NCI-H226 (cell line): ENCODE measurements around the gene NIPAL3.
"Not testable (repeated sequence)": the region's sequence is repeated elsewhere in the genome, so short reads cannot be mapped to it uniquely, and the experiment has no call there.

Experiments
- DNase-seq: peaks from one replicate; pipeline ENCODE4 v3.0.0-alpha.2; 2015

NIPAL3 gene

GRCh38 chr1:24463776-24464735 is 48.5 kb downstream of the NIPAL3 start:
- no peak for DNase-seq

DNA sequence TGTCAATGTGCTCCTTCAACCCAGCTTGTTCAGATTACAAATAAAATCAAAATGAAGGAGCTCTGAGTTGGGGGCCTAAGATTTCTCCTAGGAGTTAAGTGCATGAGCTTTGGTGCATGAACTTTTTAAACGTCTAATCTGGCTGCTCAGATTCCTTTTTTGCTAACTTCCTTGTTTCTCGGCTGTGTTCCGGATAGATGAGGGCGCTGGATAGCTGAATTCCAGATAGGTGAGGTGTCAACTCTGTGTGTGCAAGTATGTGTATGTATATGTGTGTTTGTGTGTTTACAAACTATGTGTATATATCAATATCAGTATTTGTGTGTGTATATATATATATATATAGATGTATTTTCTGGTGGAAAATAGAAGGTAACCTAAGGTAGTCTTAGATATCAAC is 49.5 kb downstream of the NIPAL3 start:
- no peak for DNase-seq

- DNase-seq = no peak
Observed at GRCh38 chr1:24465638-24466037, 50.0 kb downstream of the NIPAL3 start.

DNA sequence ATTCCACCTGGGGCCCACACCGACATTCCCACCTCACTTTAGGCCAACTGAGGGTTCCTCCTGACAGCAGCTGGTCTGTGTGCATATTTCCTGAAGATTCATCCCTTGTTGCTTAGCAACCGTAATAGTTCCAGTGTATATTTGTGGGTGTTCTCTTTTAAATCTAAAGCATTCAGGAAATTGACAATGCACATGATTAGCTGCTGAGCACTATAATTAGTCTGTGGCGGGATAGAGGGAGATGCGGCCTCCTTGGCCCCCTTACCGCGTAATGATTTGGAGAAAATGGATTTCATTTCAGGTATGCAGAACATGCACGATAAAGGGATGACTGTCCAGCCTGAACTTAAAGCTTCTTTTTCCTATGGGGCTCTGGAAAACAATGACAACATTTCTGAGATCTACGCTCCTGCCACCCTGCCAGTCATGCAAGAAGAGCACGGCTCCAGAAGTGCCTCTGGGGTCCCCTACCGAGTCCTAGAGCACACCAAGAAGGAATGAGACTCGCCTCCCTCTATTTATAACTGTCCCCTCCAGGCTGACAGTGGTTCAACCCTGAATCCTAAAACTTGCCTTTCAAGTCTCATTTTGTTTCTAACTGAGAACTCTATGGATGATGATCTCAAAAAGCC is 53.2 kb downstream of the NIPAL3 start:
- no peak for DNase-seq

- no peak for DNase-seq
Observed at GRCh38 chr1:24470592-24470991, 55.0 kb downstream of the NIPAL3 start.

- no peak for DNase-seq
Observed at GRCh38 chr1:24472527-24473251, 57.1 kb downstream of the NIPAL3 start.

- DNase-seq = no peak
Observed at GRCh38 chr1:24474193-24474592, 58.6 kb downstream of the NIPAL3 start.

- no peak for DNase-seq
Observed at GRCh38 chr1:24475700-24476099, 60.1 kb downstream of the NIPAL3 start.

DNA sequence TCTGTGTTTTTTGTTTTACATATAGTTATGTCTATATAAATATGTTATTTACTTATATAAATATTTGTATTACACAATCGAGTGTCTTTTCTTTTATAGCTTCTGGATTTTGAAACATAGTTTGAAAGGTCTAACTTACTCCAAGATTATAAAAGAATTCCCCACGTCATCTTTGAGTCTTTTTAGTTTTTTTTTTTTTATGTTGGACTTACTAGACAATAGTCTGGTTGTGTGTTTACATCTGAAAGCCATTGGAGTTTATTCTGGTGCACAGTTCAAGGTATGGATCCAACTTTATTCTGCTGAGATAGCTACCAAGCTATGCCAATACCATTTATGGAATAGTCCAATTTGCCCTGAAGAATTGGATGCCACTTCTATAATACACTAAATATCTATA is 61.0 kb downstream of the NIPAL3 start:
- DNase-seq = no peak

DNA sequence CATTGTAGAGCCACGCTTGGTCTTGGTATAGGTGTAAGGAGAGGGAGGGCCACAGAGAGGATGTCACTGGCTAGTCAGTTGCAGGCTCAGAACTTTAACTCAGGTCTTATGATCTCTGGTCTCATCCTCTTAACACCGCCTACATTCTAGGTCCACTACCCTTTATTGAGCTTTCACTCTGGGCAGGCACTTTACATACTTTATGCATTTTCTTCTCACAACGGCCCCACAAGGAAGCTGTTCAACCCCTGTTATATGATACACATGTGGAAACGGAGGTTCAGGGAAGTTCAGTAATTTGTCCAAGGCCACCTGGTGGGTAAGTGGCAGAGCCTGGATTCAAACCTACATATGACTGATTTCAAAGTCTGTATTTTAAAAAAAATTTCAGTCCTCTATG is 61.7 kb downstream of the NIPAL3 start:
- no peak for DNase-seq

- DNase-seq = no peak
Observed at GRCh38 chr1:24481101-24481500, 65.5 kb downstream of the NIPAL3 start.

- no peak for DNase-seq
Observed at GRCh38 chr1:24481843-24482610, 66.4 kb downstream of the NIPAL3 start.

DNA sequence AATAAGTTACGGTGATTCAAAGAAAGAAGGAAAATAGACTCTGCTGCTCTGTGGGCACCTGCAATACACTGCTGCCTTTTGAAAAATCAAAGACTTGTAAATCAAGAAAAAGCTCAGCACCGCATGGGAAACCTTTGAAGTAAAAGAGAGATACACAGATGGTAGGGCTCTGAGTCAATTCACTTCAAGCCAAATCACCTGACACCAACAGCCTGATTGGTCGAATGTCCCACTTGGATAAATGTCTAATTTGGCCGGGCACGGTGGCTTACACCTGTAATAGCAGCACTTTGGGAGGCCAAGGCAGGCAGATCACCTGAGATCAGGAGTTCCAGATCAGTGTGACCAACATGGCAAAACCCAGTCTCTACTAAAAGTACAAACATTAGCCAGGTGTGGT is 67.8 kb downstream of the NIPAL3 start:
- DNase-seq = no peak

- no peak for DNase-seq
Observed at GRCh38 chr1:24484199-24484598, 68.6 kb downstream of the NIPAL3 start.

- no peak for DNase-seq
Observed at GRCh38 chr1:24486331-24487065, 70.9 kb downstream of the NIPAL3 start.

- DNase-seq = no peak
Observed at GRCh38 chr1:24487455-24487854, 71.9 kb downstream of the NIPAL3 start.

- not testable (repeated sequence) for DNase-seq
Observed at GRCh38 chr1:24488159-24488558, 72.6 kb downstream of the NIPAL3 start.

DNA sequence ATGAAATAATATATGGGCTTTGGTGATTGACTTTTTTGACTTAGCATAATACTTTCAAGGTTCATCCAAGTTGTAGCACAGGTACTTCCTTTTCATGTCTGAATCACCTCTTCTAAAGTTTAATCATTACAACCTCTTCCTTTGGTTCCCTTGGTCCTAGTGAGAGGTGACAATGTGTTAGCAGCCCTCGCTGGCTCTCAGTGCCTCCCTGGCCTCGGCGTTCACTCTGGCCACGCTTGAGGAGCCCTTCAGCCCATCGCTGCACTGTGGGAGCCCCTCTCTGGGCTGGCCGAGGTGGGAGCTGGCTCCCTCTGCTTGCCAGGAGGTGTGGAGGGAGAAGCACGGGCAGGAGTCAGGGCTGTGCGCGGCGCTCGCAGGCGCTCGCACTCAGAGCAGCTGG is 74.1 kb downstream of the NIPAL3 start:
- DNase-seq = no peak

- DNase-seq = no peak
Observed at GRCh38 chr1:24490101-24490781, 74.6 kb downstream of the NIPAL3 start.

DNA sequence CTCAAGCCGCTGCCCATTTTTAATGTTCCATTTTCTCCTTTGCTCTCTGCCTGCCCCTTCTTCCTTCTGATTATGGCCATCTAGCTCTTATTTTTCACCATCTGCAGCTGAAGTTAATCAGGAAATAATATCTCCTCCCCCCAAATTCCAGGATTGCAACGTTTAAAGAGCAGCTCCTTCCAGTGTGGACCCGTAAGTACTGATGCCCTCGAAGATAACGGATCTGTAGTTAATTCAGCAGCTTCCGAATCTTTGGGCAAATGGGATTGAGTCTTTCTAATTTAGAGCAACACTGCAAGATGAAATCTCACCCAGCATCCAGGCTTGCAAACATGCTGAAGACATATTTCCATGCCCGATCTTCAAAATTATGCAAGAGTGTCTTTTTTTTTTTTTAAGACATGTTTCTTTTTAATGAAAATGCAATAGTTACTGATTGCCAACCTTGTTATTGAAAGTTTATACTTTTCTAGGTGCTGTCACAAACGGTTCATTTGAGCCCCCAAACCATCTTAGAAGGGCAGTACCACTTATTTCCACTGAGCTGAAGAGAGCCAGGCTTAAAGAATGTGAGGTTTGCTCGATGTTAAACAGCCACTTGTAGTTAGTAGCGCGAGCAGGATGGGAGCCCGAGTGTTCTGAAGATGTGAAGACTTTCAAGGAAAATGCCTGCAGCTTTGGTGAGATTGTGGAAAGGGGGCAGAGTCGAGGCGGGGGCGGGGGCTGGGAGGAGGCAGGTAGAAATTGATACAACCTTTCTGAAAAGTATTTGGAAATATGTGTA is 76.2 kb downstream of the NIPAL3 start:
- no peak for DNase-seq

GRCh38 chr1:24492935-24493334 is 77.3 kb downstream of the NIPAL3 start:
- DNase-seq = not testable (repeated sequence)
